Measurements from ENCODE around the gene DUSP15. TPM values are rescaled to one million over a fixed set of nuclear protein-coding genes. Genes with fewer than 3 reads are reported as not detected.

DUSP15 gene
- total RNA-seq, 1 donor from 2014 or later, result 0.79 TPM

- DNase-seq (ENCODE audit: low read depth in 2 of 2), result peak; percentile 49 to 59
These were observed 24.8 kb upstream of the DUSP15 start for GRCh38 chr20:31894980-31895675.

GRCh38 chr20:31890646-31891045 is 20.3 kb upstream of the DUSP15 start:
- no peak for DNase-seq (ENCODE audit: low read depth in 2 of 2)

GRCh38 chr20:31883829-31884228 is 13.5 kb upstream of the DUSP15 start:
- no peak for DNase-seq (ENCODE audit: low read depth in 2 of 2)

- no peak for DNase-seq (ENCODE audit: low read depth in 2 of 2)
These were observed 11.6 kb upstream of the DUSP15 start for GRCh38 chr20:31881945-31882344.

- peak; percentile 97 for DNase-seq (ENCODE audit: low read depth in 2 of 2)
These were observed 9.0 kb upstream of the DUSP15 start for GRCh38 chr20:31879143-31879987.

GRCh38 chr20:31877684-31878083 is 7.4 kb upstream of the DUSP15 start:
- no peak for DNase-seq (ENCODE audit: low read depth in 2 of 2)

- DNase-seq (ENCODE audit: low read depth in 2 of 2), result no peak
These were observed 5.3 kb upstream of the DUSP15 start for GRCh38 chr20:31875671-31876070.

- no peak for DNase-seq (ENCODE audit: low read depth in 2 of 2)
These were observed 2.1 kb upstream of the DUSP15 start for GRCh38 chr20:31872406-31872805.

- no peak for DNase-seq (ENCODE audit: low read depth in 2 of 2)
These were observed 1.3 kb upstream of the DUSP15 start for GRCh38 chr20:31871618-31871954.

GRCh38 chr20:31870726-31871617 is 645 bp upstream of the DUSP15 start:
- no peak for DNase-seq (ENCODE audit: low read depth in 2 of 2)

- DNase-seq (ENCODE audit: low read depth in 2 of 2), result no peak
These were observed 720 bp downstream of the DUSP15 start for GRCh38 chr20:31869673-31869941.

GRCh38 chr20:31868853-31869672 is 1.3 kb downstream of the DUSP15 start:
- no peak for DNase-seq (ENCODE audit: low read depth in 2 of 2)

GRCh38 chr20:31866221-31866620 is 4.1 kb downstream of the DUSP15 start:
- DNase-seq (ENCODE audit: low read depth in 2 of 2), result no peak

GRCh38 chr20:31864521-31865400 is 5.6 kb downstream of the DUSP15 start:
- no peak for DNase-seq (ENCODE audit: low read depth in 2 of 2)

GRCh38 chr20:31863296-31864085 is 6.8 kb downstream of the DUSP15 start:
- DNase-seq (ENCODE audit: low read depth in 2 of 2), result no peak

- DNase-seq (ENCODE audit: low read depth in 2 of 2), result no peak
These were observed 7.8 kb downstream of the DUSP15 start for GRCh38 chr20:31862506-31862905.

GRCh38 chr20:31862157-31862470 is 8.2 kb downstream of the DUSP15 start:
- no peak for DNase-seq (ENCODE audit: low read depth in 2 of 2)

- peak; percentile 40 to 64 for DNase-seq (ENCODE audit: low read depth in 2 of 2)
These were observed 8.8 kb downstream of the DUSP15 start for GRCh38 chr20:31861385-31862156.

- no peak for DNase-seq (ENCODE audit: low read depth in 2 of 2)
These were observed 9.3 kb downstream of the DUSP15 start for GRCh38 chr20:31861135-31861384.
